NCI-H1105 (cell line): ENCODE measurements around the gene TREML2.
"Not testable (repeated sequence)": the region's sequence is repeated elsewhere in the genome, so short reads cannot be mapped to it uniquely, and the experiment has no call there.

Source experiments
- DNase-seq: peaks from one replicate; lab custom pipeline; 2025; lab: John Stamatoyannopoulos, UW

TREML2 gene, protein sequence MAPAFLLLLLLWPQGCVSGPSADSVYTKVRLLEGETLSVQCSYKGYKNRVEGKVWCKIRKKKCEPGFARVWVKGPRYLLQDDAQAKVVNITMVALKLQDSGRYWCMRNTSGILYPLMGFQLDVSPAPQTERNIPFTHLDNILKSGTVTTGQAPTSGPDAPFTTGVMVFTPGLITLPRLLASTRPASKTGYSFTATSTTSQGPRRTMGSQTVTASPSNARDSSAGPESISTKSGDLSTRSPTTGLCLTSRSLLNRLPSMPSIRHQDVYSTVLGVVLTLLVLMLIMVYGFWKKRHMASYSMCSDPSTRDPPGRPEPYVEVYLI

DNA sequence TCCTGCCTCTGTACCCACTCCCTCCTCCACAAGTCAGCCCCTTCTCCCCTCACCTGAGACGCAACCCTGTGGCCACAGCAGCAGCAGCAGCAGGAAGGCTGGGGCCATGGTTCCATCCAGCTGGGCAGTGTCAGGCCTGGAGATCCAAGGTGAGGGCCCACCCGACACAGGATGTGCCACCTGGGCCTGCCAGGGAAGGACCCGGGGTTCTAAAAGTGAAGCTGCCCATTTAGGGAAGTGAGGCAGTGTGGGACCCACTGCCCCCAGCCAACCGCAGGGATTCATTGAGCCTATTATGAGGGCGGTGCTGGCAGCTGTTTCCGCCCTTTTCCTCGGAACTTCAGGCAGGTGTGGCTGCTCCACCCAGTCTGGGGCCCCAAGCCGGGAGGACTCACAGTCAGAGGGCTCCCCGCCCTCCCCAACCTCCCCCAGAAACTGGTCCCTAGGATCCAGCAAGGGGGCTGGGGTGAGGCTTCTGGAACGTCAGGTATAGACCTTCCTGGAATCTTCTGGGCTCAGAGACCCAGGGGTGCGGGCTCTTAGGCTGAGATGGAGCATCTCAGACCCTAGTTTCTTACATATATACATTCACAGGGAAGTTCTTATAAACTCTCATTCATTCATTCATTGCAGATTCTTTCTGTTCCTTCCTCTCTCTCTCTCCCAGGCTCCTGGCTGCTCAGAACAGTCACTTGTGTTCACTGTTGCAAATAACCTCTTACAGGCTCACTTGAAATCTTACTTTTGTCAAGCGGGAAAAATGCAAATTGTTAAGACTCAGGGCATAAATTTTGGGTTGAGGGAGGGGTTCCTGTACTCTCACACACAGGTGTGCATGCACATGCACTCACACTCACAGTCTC lies at the start of gene TREML2:
Gene TREML2 (minus strand): TSS at position 249 of the 863 bp plus-strand sequence. CDS start 141 bp downstream, at position 108.
- no peak for DNase-seq

DNA sequence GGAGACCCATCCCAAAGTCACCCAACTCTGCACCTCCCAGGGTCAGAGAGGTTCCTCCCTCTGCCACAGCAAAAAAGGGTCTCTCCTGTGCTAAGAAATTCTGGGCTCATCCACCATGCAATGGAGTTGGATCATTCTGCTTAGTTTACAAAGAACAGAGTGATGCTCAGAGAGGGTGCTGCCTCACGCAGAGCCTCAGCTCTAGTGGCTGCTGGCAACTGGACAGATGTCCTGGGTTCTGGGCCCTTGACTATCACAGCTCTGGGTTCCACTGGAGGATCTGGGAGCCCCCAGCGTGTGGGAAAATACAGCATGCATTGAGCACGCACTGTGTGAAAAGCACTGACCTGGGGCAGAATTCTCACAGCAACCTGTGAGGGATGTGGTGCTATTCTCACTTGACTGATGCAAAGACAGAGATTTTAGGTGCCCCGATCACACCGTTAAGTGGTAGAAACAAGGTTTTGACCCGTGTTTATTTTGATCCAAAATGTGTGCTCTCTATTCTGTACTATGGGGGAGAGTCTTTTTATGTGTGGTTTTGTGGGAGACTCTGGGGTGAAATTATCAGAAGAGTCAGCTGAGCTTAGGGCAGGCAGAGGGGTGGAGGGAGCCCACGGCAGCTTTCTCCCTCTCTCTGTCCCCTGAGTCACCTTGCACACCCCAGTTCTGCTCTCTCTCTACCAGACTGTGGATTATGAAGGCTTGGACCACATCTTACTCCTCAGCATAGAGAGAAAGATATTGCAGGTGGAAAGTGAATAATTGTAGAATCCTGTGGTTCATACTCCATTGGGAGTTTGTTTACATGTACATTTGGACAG lies 47.1 kb upstream of the TREML2 start:
- DNase-seq: no peak

DNA sequence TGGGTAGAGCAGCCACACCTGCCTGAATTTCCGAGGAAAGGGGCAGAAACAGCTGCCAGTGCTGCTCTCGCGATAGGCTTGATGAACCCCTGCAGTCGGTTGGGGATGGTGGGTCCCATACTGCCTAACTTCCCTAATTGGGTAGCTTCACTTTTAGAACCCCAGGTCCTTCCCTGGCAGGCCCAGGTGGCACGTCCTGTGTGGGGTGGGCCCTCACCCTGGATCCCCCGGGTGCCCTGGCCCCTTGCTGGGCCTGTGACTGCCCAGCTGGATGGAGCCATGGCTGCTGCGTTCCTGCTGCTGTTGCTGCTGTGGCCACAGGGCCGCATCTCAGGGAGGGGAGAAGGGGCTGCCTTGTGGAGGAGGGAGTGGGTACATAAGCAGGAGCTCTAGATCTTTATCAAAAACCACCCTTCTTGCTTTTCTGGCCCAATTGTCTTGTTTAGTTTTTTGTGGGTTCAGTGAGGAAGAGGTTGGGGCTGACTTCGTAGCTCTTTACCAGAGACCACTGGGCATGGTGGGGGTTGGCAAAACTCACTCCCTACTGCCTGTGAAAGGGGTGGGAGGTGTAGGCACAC lies 46.4 kb upstream of the TREML2 start:
- DNase-seq: no peak

DNA sequence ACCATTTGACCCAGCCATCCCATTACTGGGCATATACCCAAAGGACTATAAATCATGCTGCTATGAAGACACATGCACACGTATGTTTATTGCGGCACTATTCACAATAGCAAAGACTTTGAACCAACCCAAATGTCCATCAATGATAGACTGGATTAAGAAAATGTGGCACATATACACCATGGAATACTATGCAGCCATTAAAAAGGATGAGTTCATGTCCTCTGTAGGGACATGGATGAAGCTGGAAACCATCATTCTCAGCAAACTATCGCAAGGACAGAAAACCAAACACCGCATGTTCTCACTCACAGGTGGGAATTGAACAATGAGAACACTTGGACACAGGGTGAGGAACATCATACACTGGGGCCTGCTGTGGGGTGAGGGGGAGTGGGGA lies 45.6 kb upstream of the TREML2 start:
- DNase-seq: not testable (repeated sequence)

DNA sequence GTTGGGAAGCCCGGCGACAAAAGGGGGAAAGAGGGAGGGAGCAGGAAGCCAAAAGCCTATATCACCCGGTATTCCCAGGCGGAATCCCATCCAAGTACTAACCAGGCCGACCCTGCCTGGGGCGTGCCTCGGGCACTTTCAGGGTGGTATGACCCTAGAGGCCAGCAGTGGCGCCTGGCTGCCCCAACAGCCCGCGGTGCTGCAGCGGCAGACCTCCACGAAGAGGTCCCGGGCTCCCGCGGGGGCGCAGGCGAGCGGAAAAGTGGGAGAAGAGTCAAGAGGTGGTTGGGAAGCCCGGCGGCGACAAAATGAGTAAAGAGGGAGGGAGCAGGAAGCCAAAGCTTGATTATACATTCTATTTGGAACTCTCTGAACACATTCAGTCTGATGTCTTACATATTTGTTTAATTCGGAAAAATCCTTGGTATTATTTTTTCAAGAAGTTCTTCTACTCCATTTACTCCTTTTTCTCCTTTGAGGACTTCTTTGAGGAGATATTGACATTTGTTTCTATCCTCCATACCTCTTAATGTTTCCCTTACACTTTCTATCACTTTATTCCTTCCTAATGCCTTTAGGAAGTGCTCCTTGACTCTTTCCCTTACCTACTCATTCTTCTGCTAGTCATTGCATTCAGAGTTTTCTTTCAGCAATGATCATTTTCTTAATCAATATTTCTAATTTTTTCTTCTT lies 38.7 kb upstream of the TREML2 start:
- DNase-seq: no peak

DNA sequence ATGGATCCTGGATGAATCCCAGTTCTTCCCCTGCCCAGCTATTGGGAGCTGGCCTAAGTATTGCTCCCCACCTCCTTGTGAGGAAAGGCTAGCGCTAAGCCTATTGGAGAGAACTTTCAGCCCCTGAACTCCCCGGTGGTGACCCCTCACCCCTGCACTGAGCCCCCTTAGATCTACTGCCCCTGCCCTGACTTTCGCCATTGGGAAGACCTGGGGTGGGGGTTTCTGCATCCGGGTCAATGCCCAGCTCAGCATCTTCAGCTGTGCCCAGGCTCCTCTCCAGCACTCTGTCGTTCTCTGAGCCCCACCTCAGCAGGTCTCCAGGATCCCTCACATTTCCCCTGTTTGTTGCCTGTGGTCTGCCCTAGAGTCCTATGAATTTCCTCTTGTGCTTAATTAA lies 36.2 kb upstream of the TREML2 start:
- no peak for DNase-seq

DNA sequence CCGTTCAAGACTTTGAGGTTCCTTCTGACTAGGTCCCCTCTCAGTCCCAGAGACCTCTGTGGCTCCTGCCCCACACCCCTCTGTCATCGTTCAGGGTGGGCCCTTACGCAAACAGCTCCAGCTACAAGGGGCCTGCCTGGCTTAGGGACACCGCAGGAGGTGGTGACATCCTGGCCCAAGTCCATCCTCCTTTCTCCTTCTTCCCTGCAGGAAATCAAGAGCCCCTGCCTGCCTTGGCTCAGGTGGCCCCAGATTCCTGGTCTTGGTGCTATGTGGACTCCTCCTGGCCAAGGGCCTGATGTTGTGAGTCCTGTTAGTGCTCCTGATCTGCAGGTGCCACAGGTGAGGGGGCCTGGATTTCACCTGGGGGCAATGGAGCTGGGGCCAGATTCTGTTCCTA lies 35.3 kb upstream of the TREML2 start:
- no peak for DNase-seq

DNA sequence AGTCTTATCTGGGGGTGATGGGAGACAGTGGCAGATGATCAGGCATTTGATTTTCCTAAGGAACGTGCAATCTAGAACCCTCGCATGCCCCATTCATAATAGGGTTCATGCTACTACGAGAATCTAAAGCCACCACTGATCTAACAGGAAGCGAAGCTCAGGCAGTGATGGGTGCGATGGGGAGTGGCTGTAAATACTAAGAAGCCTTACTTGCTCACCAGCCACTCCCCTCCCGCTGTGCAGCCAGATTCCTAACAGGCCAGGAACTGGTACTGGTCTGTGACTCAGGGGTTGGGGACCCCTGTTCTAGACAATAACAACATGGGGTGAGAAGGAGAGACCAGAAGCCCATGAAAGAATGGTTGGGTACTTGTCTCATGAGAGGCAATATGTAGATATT lies 31.7 kb upstream of the TREML2 start:
- DNase-seq: no peak

DNA sequence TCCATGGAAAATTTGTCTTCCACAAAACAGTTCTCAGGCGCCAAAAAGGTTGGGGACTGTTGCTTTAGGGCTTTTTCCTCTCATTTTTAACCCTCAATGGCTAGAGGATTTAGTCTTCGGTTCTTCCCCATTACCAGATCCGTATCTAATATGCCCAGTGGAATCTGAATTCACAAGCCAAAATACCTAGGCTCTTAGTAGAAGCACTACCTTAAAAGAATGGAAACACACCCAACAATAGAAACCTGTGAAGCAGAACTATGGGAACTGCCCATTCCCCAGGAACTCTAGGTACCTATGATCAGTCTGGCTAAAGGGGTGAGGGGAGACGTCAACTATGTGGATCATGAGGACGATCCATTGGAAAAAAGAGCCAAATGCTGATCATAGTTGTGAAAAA lies 30.3 kb upstream of the TREML2 start:
- DNase-seq: no peak

DNA sequence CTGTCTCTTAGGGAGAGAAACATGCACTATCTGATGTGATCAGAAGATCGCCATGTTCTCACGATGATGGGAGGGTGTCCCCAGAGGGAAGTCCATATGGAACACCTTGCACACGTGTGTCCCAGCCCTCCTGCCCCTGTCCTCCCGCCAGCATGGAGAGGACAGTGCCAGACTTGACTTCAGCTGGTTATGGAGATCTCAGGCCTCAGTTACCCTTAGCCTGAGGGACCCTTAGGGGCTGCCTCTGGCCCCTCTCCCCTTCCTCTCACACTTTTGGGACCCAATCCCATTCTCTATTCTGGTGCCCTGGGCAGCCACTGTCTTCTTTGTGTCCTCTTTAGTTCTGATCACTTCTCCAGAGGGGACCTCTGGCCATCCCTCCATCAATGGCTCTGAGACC lies 28.8 kb upstream of the TREML2 start:
- DNase-seq: no peak

DNA sequence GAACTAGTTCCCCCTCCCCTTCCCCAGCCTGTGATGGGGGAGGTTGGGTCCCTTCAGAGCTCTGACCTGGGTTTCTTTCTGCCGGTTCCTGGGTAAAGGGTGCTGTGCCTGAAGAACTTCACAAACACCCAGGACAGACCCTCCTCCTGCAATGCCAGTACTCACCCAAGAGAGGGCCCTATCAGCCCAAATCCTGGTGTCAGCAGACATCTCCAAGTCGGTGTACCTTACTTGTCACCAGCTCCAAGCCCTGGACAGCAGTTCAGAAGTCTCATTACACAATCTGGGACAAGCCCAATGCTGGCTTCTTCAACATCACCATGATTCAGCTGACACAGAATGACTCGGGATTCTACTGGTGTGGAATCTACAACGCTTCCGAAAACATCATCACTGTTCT lies 27.7 kb upstream of the TREML2 start:
- DNase-seq: no peak

DNA sequence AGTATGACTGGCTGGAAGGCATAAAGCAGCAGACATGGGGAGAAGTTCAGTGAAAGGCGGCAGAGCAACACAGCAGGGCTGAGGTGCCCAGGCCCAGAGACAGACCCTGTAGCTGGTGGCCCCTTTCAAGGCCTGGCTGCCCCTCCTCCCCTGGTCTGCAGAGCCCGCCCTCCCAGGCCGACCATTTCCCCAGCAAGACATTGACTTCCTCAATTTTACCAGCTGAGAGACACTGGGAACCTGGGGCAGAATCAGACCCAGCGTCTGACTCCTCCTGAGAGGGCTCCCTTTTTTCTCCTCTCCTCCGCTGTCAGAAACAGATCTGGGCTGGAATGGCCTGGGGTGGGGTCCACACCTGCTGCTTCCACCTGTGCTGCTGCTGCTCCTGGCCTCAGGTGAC lies 27.1 kb upstream of the TREML2 start, which contains the start of gene TREML4:
Gene TREML4 (plus strand): TSS at position 254 of the 400 bp plus-strand sequence. CDS start 79 bp downstream, at position 333.
- no peak for DNase-seq

DNA sequence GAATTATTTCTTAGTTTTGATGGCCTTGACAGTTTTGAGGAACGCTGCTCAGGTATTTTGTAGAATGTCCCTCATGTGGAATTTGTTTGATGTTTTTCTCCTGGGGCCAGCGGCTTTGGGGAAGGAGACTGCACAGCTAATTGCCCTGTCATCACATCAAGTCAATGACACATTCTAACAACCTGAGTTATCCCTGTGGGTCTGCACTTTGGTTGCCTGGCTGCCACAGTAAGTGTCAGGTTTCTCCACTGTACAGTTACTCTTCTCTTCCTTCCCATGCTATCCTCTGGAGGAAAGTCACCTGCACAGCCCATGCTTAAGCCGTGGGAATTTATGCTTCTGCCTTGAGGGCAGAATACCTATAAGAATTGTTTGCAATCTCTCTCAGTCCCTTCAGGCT lies 25.8 kb upstream of the TREML2 start:
- DNase-seq: no peak

DNA sequence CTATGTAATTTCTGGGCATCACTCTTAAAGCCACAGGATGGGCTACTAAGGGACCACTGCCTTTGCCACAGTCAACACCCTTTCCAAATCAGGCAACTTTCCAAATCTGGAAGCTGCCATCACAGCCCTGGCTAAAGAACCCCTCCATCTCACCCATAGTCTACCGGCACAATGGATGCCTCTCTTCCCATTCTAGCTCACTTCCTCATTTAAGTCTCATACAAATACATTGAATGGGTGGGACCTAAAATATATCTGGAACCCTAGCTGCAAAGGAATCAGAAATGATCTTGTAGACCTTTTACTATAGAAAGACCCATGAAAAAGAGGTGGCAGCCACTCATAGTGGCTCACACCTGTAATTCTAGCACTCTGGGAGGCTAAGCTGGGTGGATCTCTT lies 23.9 kb upstream of the TREML2 start:
- DNase-seq: no peak

DNA sequence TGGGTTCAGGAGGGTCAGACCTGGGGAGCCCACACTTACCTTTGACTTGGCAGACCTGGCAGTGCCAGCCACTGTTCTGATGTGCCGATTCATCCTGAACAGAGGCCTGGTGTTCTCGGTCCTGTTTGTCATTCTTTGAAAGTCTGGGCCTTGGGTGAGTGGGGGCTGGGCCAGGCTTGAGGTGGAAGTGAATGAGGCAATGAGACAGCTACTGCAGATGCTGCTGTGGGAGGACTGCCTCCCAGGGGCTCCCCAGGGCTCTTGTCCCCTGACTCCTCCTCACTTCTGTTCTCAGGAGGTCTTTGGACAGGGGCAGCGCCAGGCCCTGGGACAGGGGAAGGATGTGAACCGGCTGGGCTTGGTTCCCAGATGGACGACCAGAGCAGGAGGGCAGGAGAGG lies 21.6 kb upstream of the TREML2 start:
- no peak for DNase-seq

DNA sequence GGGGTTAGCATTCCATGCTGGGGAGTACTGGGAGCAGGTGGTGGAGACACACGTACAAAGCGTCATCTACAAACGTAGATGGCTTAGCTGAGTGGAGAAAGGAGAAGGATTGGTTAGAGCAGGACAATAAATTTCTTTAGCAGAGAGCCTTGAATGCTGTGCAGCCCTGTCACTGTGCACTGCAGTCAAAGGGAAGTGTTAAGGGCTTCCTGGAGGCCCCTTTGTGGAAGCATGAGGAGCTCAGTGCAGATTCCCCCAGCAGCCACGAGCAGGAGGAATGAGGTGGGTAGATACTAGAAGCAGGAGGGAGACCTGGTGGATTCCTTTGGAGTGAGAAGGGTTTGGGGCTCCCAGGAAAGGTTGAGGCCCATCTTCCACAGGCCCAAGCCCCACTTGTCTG lies 21.1 kb upstream of the TREML2 start:
- DNase-seq: no peak

DNA sequence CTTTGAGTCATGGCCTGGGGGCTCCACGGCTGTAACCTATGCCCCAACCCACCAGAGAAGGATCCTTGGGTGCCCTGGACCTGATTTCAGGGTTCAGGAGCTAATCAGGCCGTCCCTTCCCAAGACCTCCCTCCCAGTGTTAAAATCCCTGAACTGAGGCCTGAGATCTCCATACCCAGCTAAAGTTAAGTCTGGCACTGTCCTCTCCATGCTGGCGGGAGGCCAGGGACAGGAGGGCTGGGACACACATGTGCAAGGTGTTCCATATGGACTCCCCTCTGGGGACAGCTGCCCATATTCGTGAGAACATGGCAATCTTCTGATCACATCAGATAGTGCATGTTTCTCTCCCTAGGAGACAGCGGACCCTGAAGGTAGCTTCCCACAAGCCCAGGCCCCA lies 15.7 kb upstream of the TREML2 start:
- no peak for DNase-seq

DNA sequence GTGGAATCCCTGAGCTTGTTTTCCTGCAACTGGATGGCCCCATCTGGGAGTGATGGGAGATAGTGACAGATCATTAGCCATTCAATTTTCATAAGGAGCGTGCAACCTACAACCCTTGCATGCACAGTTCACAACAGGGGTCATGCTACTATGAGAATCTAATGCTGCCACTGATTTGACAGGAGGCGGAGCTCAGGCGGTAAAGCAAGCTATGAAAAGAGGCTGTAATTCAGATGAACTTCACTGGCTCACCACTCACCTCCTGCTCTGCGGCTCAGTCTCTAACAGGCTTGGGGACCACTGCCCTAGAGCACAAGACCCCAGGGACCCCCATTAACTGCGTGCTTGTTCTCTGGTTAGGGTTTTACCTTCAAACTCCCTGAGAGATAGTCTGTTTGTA lies 14.8 kb upstream of the TREML2 start:
- DNase-seq: no peak

DNA sequence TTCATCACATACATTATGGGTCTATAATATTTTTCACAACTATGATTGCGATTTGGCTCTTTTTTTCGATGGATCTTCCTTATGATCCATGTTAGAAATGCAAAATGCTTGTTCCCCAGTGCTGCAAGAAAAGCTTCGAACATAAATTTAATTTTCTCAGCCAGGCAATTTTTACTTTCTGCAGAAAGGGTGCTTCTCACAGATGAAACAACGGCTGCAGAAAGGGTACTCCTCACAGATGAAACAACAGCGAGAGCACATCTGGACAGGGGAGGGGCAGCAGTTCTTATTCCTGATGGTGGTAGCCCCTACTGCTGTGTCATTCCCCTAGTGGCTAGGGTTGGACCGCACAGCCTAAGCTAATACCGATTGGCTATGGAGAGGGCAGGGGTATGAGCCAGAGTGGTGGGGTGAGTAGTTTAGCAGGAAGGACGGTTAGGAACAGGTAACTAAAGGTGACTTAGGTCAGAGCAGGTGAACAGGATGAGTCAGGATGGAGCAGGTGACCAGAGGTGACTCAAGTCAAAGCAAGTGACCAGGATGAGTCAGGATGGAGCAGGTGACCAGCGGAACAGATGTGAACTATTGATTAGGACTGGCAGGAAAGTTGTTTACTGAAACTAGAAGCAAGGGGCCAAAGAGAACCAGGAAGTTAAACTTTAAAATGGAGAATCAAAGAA lies 13.8 kb upstream of the TREML2 start:
- DNase-seq: no peak

DNA sequence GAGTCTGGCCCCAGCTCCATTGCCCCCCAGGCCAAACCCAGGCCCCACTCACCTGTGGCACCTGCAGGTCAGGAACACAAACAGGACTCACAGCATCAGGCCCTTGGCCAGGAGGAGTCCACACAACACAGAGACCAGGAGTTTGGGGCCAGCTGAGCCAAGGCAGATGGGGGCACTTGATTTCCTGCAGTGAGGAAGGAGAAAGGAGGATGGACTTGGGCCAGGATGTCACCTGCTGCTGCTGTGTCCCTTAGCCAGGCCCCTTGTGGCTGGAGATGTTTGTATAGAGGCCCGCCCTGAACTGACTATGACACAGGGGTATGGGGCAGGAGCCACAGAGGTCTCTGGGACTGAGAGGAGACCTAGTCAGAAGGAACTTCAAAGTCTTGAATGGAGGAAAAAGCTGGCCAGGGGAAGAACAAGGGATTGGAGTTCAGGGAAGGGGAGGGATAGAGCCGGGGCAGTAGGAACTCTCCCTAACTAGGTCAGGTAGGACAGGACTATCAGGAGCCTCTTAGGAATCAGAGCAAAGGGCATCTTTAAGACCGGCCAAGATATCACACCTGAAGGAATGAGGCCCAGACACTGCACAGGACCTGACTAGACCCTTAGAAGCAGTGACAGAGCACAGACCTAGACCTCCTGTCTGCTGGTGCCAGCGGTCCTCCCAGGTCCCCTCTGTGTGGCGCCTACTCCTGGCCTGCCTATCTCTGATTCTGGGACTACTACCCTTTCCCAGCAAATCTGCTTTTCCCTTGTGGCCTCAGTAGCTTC lies 8.8 kb upstream of the TREML2 start:
- DNase-seq: no peak
